GM23248 (cell line): ENCODE results near the gene TAF11L3. TPM values are rescaled to one million over a fixed set of nuclear protein-coding genes. Genes with fewer than 3 reads are reported as not detected.
"Not testable (repeated sequence)": the region's sequence is repeated elsewhere in the genome, so short reads cannot be mapped to it uniquely, and the experiment has no call there.

ENCODE experiments used
- DNase-seq: peaks from one replicate; pipeline ENCODE4 v3.0.0-alpha.2; 2015
- H2AFZ ChIP-seq: fragments of 200-600 bp; sonication (generic); 2 replicates; pipeline ENCODE4 v1.6.1; 2016; ENCODE audit warnings: antibody characterized with exemption
- H3F3A ChIP-seq: fragments of 200-600 bp; sonication (generic); 2 replicates; pipeline ENCODE4 v1.6.1; 2016; ENCODE audit warnings: mild to moderate bottlenecking, antibody characterized with exemption, mixed run types; ENCODE audit not compliant: insufficient read depth
- H3K27ac ChIP-seq: fragments of 200-600 bp; sonication (generic); 2 replicates; pipeline ENCODE4 v1.5.1; 2016; ENCODE audit warnings: mild to moderate bottlenecking
- H3K27me3 ChIP-seq: fragments of 200-600 bp; sonication (generic); replicated peaks from 2 replicates; pipeline ENCODE4 v1.6.1; 2016; ENCODE audit warnings: mild to moderate bottlenecking; ENCODE audit not compliant: insufficient read depth
- H3K36me3 ChIP-seq: fragments of 200-600 bp; sonication (generic); 2 replicates; pipeline ENCODE4 v1.6.1; 2016; ENCODE audit warnings: low read depth, mild to moderate bottlenecking
- H3K4me1 ChIP-seq: fragments of 200-600 bp; sonication (generic); 2 replicates; pipeline ENCODE4 v1.6.1; 2016; ENCODE audit warnings: mild to moderate bottlenecking; ENCODE audit not compliant: insufficient read depth
- H3K4me2 ChIP-seq: fragments of 200-600 bp; sonication (generic); one replicate; pipeline ENCODE4 v1.6.1; 2016; ENCODE audit warnings: mild to moderate bottlenecking; ENCODE audit not compliant: unreplicated experiment
- H3K4me3 ChIP-seq: fragments of 200-600 bp; sonication (generic); 2 replicates; pipeline ENCODE4 v1.5.1; 2016; ENCODE audit warnings: mild to moderate bottlenecking
- H3K79me2 ChIP-seq: fragments of 200-600 bp; sonication (generic); 2 replicates; pipeline ENCODE4 v1.6.1; 2016; ENCODE audit warnings: mild to moderate bottlenecking; ENCODE audit not compliant: insufficient read depth
- H3K9ac ChIP-seq: fragments of 200-600 bp; sonication (generic); 2 replicates; pipeline ENCODE4 v1.6.1; 2016; ENCODE audit warnings: mild to moderate bottlenecking
- H3K9me2 ChIP-seq: fragments of 200-600 bp; sonication (generic); 2 replicates; pipeline ENCODE4 v1.6.1; 2016; ENCODE audit warnings: mixed run types, mild to moderate bottlenecking, moderate library complexity; ENCODE audit not compliant: insufficient read depth
- H3K9me3 ChIP-seq: fragments of 200-600 bp; sonication (generic); one replicate; pipeline ENCODE4 v1.6.1; 2017; ENCODE audit warnings: low read depth
- H4K20me1 ChIP-seq: fragments of 200-600 bp; sonication (generic); 2 replicates; pipeline ENCODE4 v1.6.0; 2016; ENCODE audit not compliant: insufficient read depth
- EZH2 ChIP-seq: fragments of 200-600 bp; sonication (generic); IDR thresholded peaks from 2 replicates; pipeline ENCODE4 v1.6.1; 2018; ENCODE audit warnings: antibody characterized with exemption, mild to moderate bottlenecking; ENCODE audit not compliant: insufficient read depth, poor library complexity, severe bottlenecking
- EZH2phosphoT487 ChIP-seq: fragments of 200-600 bp; sonication (generic); IDR thresholded peaks from 2 replicates; pipeline ENCODE4 v1.6.1; 2018; ENCODE audit warnings: antibody characterized with exemption, moderate library complexity, mild to moderate bottlenecking, low read depth; ENCODE audit not compliant: insufficient read depth
- WGBS, 2 experiments: methylation state at CpG; one replicate each; pipeline ENCODE4 v1.1.6; 2015 to 2017; ENCODE audit warnings: low lambda C conversion rate in 2 of 2, low coverage in 1 of 2; ENCODE audit errors: missing lambda C conversion rate in 2 of 2; 5-methylcytosine and 5-hydroxymethylcytosine counted together
- in situ Hi-C: fragments of 300-500 bp; cut with MboI; formaldehyde crosslinking; loops from 2 replicates; pipeline ENCODE4 v1.15.0; 2020
- polyA plus RNA-seq: library from polyadenylated mRNA; unstranded; fragments of >200 nt; fragmentation: Nextera tagmentation; extraction: Ambion mirVana; gene quantifications from 2 replicates; pipeline ENCODE4 v1.2.1, GENCODE V29; 2016
- total RNA-seq: library from RNA; depleted of rRNA; stranded (reverse); fragments of >200 nt; shearing (Covaris generic); gene quantifications from 2 replicates; pipeline ENCODE4 v1.2.3, GENCODE V29; 2014

TAF11L3 gene
- total and polyA plus RNA-seq, 2 experiments from 2014 or later: not detected

- no peak overlapping the region for H3K4me2 ChIP-seq
- no peaks in the 10 kb centered on the region for H3K79me2 ChIP-seq
- no peaks in the 10 kb centered on the region for H4K20me1 ChIP-seq
- H3K4me1 ChIP-seq: no peaks in the 10 kb centered on the region
- no peaks in the 10 kb centered on the region for H3K9me2 ChIP-seq
- no peak for DNase-seq
- no peak overlapping the region for H3K9ac ChIP-seq
- no peak overlapping the region for H2AFZ ChIP-seq
- in situ Hi-C loops: no loop called here
- no peak overlapping the region for H3K27ac ChIP-seq
- 42 to 52% methylated on average over 4 of the region's 4 CpGs for WGBS, 2 experiments
- H3K27me3 ChIP-seq: peaks cover 13% of the 10 kb centered on the region; the same call in 1 of the 2 replicates
- H3K4me3 ChIP-seq: no peak overlapping the region
- TF ChIP-seq EZH2phosphoT487 (no peak), EZH2 (no peak)
- no peaks in the 10 kb centered on the region for H3F3A ChIP-seq
- no peaks in the 10 kb centered on the region for H3K9me3 ChIP-seq
- H3K36me3 ChIP-seq: no peaks in the 10 kb centered on the region
Measured at GRCh38 chr5:17481378-17481777, 36.8 kb upstream of the TAF11L3 start.

DNA sequence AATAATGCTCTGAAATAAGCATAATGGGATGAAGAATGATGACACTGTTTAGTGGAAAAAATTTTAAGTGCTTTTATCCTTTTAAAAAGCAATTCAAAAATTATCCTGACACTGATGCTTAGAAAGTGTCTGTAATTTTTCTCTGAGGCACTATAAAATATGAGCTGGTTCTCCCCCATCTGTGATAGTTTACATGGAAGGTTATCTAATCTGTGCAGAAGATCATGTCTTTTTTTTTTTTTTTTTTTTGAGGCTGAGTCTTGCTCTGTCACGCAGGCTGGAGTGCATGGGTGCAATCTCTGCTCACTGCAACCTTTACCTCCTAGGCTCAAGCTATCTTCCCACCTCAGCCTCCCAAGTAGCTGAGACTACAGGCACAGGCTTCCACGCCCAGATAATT lies 35.4 kb upstream of the TAF11L3 start:
- no peak for TF ChIP-seq EZH2phosphoT487
- no peak for TF ChIP-seq EZH2
- Histone ChIP-seq H3K27ac (no peak overlapping the region), H4K20me1 (no peaks in the 10 kb centered on the region), H3K9me2 (no peaks in the 10 kb centered on the region), H3K4me3 (no peak overlapping the region), H3K79me2 (no peaks in the 10 kb centered on the region), H3K36me3 (no peaks in the 10 kb centered on the region), H3K4me2 (no peak overlapping the region), H2AFZ (no peak overlapping the region), H3K9ac (no peak overlapping the region), H3K9me3 (no peaks in the 10 kb centered on the region), H3K27me3 (peaks cover 13% of the 10 kb centered on the region; the same call in 1 of the 2 replicates), H3K4me1 (no peaks in the 10 kb centered on the region), H3F3A (no peaks in the 10 kb centered on the region)
- DNase-seq: no peak
- in situ Hi-C loops: no loop called here
- 26 to 30% methylated on average over 2 of the region's 2 CpGs for WGBS, 2 experiments

DNA sequence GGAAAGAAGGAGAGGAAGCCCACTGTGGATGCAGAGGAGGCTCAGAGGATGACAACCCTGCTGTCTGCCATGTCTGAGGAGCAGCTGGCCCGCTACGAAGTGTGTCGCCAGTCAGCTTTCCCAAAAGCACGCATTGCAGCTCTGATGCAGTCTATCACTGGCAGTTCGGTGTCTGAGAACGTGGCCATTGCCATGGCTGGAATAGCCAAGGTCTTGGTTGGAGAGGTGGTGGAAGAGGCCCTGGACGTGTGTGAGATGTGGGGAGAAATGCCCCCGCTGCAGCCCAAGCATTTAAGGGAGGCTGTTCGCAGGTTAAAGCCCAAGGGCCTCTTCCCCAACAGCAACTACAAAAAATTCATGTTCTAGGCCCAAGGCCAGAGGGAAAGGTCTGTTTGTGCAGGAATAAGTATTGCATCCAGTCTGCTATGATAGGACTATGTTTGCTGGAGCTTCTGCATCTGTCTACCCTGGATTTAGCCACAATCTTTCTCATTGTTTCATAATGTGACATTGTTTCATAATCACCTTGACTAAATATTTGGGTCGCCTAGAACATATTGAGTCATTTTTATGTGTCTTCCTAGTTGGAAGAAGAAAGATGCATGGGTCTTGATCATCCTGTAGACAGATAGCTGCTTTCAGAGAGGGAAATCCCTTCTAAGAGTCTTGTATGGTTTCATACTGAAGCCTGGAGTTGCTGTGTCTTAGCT lies 31.5 kb upstream of the TAF11L3 start:
- peaks cover 14% of the 10 kb centered on the region for H3K27me3 ChIP-seq
- H3K9me2 ChIP-seq, in situ Hi-C loops, H3K36me3 ChIP-seq, H3K79me2 ChIP-seq, H3K9me3 ChIP-seq, H3K4me2 ChIP-seq, DNase-seq, H3K9ac ChIP-seq, H3K27ac ChIP-seq, H2AFZ ChIP-seq, H4K20me1 ChIP-seq, H3F3A ChIP-seq, H3K4me3 ChIP-seq, H3K4me1 ChIP-seq: not testable (repeated sequence)
- whole genome bisulfite sequencing, 2 experiments: 65 to 67% methylated on average over 10 of the region's 10 CpGs

GRCh38 chr5:17487174-17487512 lies 31.0 kb upstream of the TAF11L3 start:
- H3K79me2 ChIP-seq: no peaks in the 10 kb centered on the region
- DNase-seq: no peak
- no peaks in the 10 kb centered on the region for H3K4me1 ChIP-seq
- 37 to 57% methylated on average over 1 of the region's 1 CpG for WGBS, 2 experiments
- H3K9me3 ChIP-seq: no peaks in the 10 kb centered on the region
- H3K4me2 ChIP-seq: no peak overlapping the region
- TF ChIP-seq EZH2 (no peak), EZH2phosphoT487 (no peak)
- in situ Hi-C loops: no loop called here
- H3K27ac ChIP-seq: no peak overlapping the region
- H3K27me3 ChIP-seq: peaks cover 13% of the 10 kb centered on the region
- H3K9me2 ChIP-seq: no peaks in the 10 kb centered on the region
- H3K4me3 ChIP-seq: no peak overlapping the region
- H4K20me1 ChIP-seq: no peaks in the 10 kb centered on the region
- no peaks in the 10 kb centered on the region for H3K36me3 ChIP-seq
- no peak overlapping the region for H2AFZ ChIP-seq
- no peak overlapping the region for H3K9ac ChIP-seq
- H3F3A ChIP-seq: no peaks in the 10 kb centered on the region

- WGBS, 2 experiments: 88 to 92% methylated on average over 19 to 23 of the region's 23 CpGs
- in situ Hi-C loops, H3K9ac ChIP-seq, H3K4me2 ChIP-seq, H3K9me2 ChIP-seq, H3K27ac ChIP-seq, H3K9me3 ChIP-seq, H3K79me2 ChIP-seq, H2AFZ ChIP-seq, H3K4me3 ChIP-seq, H3K4me1 ChIP-seq, H4K20me1 ChIP-seq, H3K27me3 ChIP-seq, H3F3A ChIP-seq, DNase-seq, H3K36me3 ChIP-seq: not testable (repeated sequence)
Measured at GRCh38 chr5:17491257-17491656, 26.9 kb upstream of the TAF11L3 start.
